Stimulated activated CD4-positive, alpha-beta T cell treated with anti-CD3 and anti-CD28 coated beads, Interleukin-4, amount 100 ng/mL, for 4 hours (primary cell): ENCODE measurements around the gene C15orf61.
A peak's percentile ranks its signal among the peaks of the same experiment; 100 is the strongest.

Experiments
- DNase-seq, 2 experiments: peaks; one replicate each; pipeline ENCODE4 v3.0.0-alpha.2; 2020

C15orf61 gene

GRCh38 chr15:67521029-67521782 is at the start of gene C15orf61:
Gene C15orf61, plus strand, starts transcription at chr15:67521131. Its CDS starts 118 bp downstream, at chr15:67521249.
- DNase-seq = peak; percentile 83 to 84

GRCh38 chr15:67472957-67473356 is 48.0 kb upstream of the C15orf61 start:
- DNase-seq = no peak

GRCh38 chr15:67474405-67475110 is 46.4 kb upstream of the C15orf61 start:
- DNase-seq = no peak

GRCh38 chr15:67479781-67480505 is 41.0 kb upstream of the C15orf61 start:
- no peak for DNase-seq

- DNase-seq = no peak
These were observed 40.2 kb upstream of the C15orf61 start for GRCh38 chr15:67480741-67481140.

GRCh38 chr15:67481680-67482079 is 39.3 kb upstream of the C15orf61 start:
- no peak for DNase-seq

GRCh38 chr15:67495585-67495984 is 25.3 kb upstream of the C15orf61 start:
- DNase-seq = no peak

- no peak for DNase-seq
These were observed 19.6 kb upstream of the C15orf61 start for GRCh38 chr15:67501177-67501835.

- no peak for DNase-seq
These were observed 19.0 kb upstream of the C15orf61 start for GRCh38 chr15:67501836-67502461.

GRCh38 chr15:67504056-67504455 is 16.9 kb upstream of the C15orf61 start:
- DNase-seq = no peak

GRCh38 chr15:67504796-67505195 is 16.1 kb upstream of the C15orf61 start:
- DNase-seq = no peak

- DNase-seq = no peak
These were observed 15.0 kb upstream of the C15orf61 start for GRCh38 chr15:67505675-67506572.

- no peak for DNase-seq
These were observed 13.9 kb upstream of the C15orf61 start for GRCh38 chr15:67506775-67507747.

GRCh38 chr15:67508407-67508806 is 12.5 kb upstream of the C15orf61 start:
- DNase-seq = no peak

- DNase-seq = no peak
These were observed 11.0 kb upstream of the C15orf61 start for GRCh38 chr15:67509918-67510317.

- no peak for DNase-seq
These were observed 10.2 kb upstream of the C15orf61 start for GRCh38 chr15:67510597-67511190.

GRCh38 chr15:67511606-67512005 is 9.3 kb upstream of the C15orf61 start:
- no peak for DNase-seq

- no peak for DNase-seq
These were observed 8.8 kb upstream of the C15orf61 start for GRCh38 chr15:67512140-67512539.

GRCh38 chr15:67512933-67513714 is 7.8 kb upstream of the C15orf61 start:
- no peak for DNase-seq
